ENCODE data around the gene PRPH. TPM values are rescaled to one million over a fixed set of nuclear protein-coding genes. Genes with fewer than 3 reads are reported as not detected.
A peak's percentile ranks its signal among the peaks of the same experiment; 100 is the strongest.

PRPH gene
- total RNA-seq, 1 experiment from 2014 or later, result 0.12 TPM

DNA sequence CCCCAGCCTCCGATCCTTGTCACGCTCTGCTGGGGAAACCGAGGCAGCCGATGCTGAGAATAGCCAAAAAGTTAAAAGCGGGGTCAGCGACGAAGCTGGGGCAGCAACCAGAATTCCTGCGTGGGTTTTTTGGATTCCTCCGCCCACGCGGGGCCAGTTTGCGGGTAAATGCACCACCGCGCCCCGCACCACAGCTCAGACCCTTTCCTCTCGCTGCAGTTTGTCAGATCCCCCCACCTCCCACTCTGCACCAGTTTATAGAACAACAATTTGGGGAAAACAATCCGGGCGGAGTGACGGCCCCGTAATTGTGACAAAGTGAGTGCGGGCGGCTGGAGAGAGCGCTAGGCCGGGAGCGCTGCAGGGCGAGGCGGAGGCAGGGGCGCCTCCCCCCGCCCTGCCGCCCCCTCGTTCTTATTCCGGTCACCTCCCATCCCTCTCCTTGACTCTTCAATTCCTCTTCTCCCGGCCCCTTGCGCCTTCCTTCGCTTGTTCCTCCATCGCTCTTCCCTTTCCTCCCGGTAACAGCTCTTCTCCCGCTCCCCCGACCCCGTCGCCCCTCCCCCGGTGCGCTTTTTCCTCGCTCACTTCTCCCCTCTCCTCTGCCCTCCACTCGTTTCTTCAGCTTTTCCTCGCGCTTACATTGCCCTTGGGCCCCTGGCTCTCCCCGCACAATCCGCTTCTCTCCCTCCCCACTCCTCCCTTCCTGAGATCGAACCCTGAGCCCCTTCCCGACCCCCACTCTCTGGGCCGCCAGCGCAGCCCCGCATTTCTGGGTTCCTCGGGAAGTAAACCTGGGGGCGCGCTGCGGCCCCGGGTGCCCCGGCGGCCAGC lies 51.1 kb downstream of the PRPH start:
- DNase-seq (ENCODE audit: low read depth), result no peak

DNA sequence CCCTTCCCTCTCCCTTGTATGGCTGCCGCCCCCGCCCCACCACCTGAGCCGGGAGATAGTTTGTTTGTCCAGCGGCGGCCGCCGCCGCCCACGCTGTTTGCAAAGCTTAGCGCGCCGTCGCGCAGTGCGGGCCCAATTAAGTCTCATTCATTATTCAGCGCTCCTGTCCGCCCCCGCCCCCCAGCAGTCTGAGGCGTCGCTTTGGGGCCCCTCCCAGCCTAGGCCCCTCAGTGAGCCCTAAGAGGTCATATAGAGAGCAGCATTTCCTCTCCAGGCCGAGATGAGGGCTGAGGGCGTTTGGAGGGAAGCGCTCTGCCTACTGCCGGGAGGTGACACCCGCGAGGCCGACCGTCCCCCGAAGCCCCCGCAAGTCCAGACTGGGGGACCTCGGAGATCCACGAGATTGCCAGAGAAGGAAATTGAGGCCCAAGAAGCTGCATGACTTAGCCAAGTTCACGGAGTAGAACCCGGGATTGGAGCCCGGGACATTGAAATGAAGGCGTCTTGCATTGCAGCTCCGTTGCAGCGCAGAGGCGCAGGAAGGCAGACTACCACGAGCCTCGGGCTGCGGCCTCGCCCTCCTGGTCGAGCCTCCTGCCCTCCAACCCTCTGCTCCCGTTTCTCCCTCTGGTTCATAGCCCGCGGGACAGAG lies 51.8 kb downstream of the PRPH start, which contains the start of gene DNAJC22:
TSS of gene DNAJC22 (plus strand) at position 230 of the 652 bp plus-strand sequence. CDS start 1,985 bp downstream, outside the sequence.
- DNase-seq (ENCODE audit: low read depth), result no peak

GRCh38 chr12:49347311-49348193 lies 52.6 kb downstream of the PRPH start:
- DNase-seq (ENCODE audit: low read depth), result peak; percentile 91

Other genes with a start within 250 kb of the PRPH start
- 6.8 and 7.9 TPM in 2 replicates for gene KMT2D, start 234.4 kb upstream of the PRPH start, total RNA-seq (2014; rRNA removed; shearing (Covaris generic))
- gene RHEBL1, start 225.2 kb upstream of the PRPH start, total RNA-seq (2014; rRNA removed; shearing (Covaris generic)), result 6.7 and 13.2 TPM in 2 replicates
- not detected in 2 replicates for gene DHH, start 200.3 kb upstream of the PRPH start, total RNA-seq (2014; rRNA removed; shearing (Covaris generic))
- gene LMBR1L, start 184.3 kb upstream of the PRPH start, total RNA-seq (2014; rRNA removed; shearing (Covaris generic)), result 11.7 and 24.5 TPM in 2 replicates
- gene TUBA1B, start 163.8 kb upstream of the PRPH start, total RNA-seq (2014; rRNA removed; shearing (Covaris generic)), result 2,897 and 4,302 TPM in 2 replicates
- gene TUBA1A, start 106.1 kb upstream of the PRPH start, total RNA-seq (2014; rRNA removed; shearing (Covaris generic)), result 649 and 744 TPM in 2 replicates
- 1,253 and 1,613 TPM in 2 replicates for gene TUBA1C, start 30.1 kb upstream of the PRPH start, total RNA-seq (2014; rRNA removed; shearing (Covaris generic))
- 49.3 and 59.5 TPM in 2 replicates for gene TROAP, start 28.1 kb downstream of the PRPH start, total RNA-seq (2014; rRNA removed; shearing (Covaris generic))
- gene C1QL4, start 42.0 kb downstream of the PRPH start, total RNA-seq (2014; rRNA removed; shearing (Covaris generic)), result 1.7 and 3.3 TPM in 2 replicates
- 7.9 and 10.4 TPM in 2 replicates for gene DNAJC22, start 51.7 kb downstream of the PRPH start, total RNA-seq (2014; rRNA removed; shearing (Covaris generic))
- gene SPATS2, start 72.3 kb downstream of the PRPH start, total RNA-seq (2014; rRNA removed; shearing (Covaris generic)), result 14.8 and 17.7 TPM in 2 replicates
- gene KCNH3, start 243.9 kb downstream of the PRPH start, total RNA-seq (2014; rRNA removed; shearing (Covaris generic)), result 0.20 and 0.24 TPM in 2 replicates